ENCODE measurements around the gene LRRC7. TPM values are rescaled to one million over a fixed set of nuclear protein-coding genes. Genes with fewer than 3 reads are reported as not detected.
"Not testable (repeated sequence)": the region's sequence is repeated elsewhere in the genome, so short reads cannot be mapped to it uniquely, and the experiment has no call there.

LRRC7 gene
- total RNA-seq, 2 donors from 2014 or later, result 0.91 TPM; not detected in 1

- DNase-seq (ENCODE audit: low spot score in 2 of 2) (no peak), ATAC-seq (no peak)
- H3K9me3 Mint-ChIP-seq, result peaks cover 7 to 16% of the 10 kb centered on the region in 2 donors
- H3K27ac Mint-ChIP-seq, result no peak overlapping the region
- H3K36me3 Mint-ChIP-seq, result no peaks in the 10 kb centered on the region
Measured at GRCh38 chr1:69711190-69711930, 143.6 kb downstream of the LRRC7 start.

- H3K9me3 Mint-ChIP-seq, result peaks cover 12 to 17% of the 10 kb centered on the region in 2 donors
- H3K36me3 Mint-ChIP-seq; ATAC-seq; H3K27ac Mint-ChIP-seq; DNase-seq (ENCODE audit: low spot score in 2 of 2): not testable (repeated sequence)
Measured at GRCh38 chr1:69717834-69718233, 150.1 kb downstream of the LRRC7 start.

- Mint-ChIP-seq H3K27ac (no peak overlapping the region), H3K36me3 (peaks cover 0 to 8% of the 10 kb centered on the region in 2 donors), H3K9me3 (peaks cover 11 to 13% of the 10 kb centered on the region in 2 donors)
- no peak for ATAC-seq
- no peak for DNase-seq (ENCODE audit: low spot score in 2 of 2)
Measured at GRCh38 chr1:69728206-69728605, 160.5 kb downstream of the LRRC7 start.

GRCh38 chr1:69733061-69733460 is 165.3 kb downstream of the LRRC7 start:
- DNase-seq (ENCODE audit: low spot score in 2 of 2) (no peak), ATAC-seq (no peak)
- Mint-ChIP-seq H3K36me3 (peaks cover 0 to 8% of the 10 kb centered on the region in 2 donors), H3K27ac (no peak overlapping the region), H3K9me3 (peaks cover 6 to 7% of the 10 kb centered on the region in 2 donors)

GRCh38 chr1:69737527-69738185 is 169.9 kb downstream of the LRRC7 start:
- Mint-ChIP-seq H3K9me3 (no peaks in the 10 kb centered on the region), H3K27ac (no peak overlapping the region), H3K36me3 (no peaks in the 10 kb centered on the region)
- ATAC-seq (peak in 1 of 2 donors; percentile 35), DNase-seq (ENCODE audit: low spot score in 2 of 2) (peak in 1 of 2 donors; percentile 24)

GRCh38 chr1:69738458-69739250 is 170.9 kb downstream of the LRRC7 start:
- Mint-ChIP-seq H3K36me3 (no peaks in the 10 kb centered on the region), H3K27ac (no peak overlapping the region), H3K9me3 (no peaks in the 10 kb centered on the region)
- ATAC-seq, result no peak
- no peak for DNase-seq (ENCODE audit: low spot score in 2 of 2)

- Mint-ChIP-seq H3K27ac (no peak overlapping the region), H3K36me3 (no peaks in the 10 kb centered on the region), H3K9me3 (no peaks in the 10 kb centered on the region)
- no peak for ATAC-seq
- DNase-seq (ENCODE audit: low spot score in 2 of 2), result no peak
Measured at GRCh38 chr1:69739251-69739605, 171.5 kb downstream of the LRRC7 start.

GRCh38 chr1:69743146-69743545 is 175.4 kb downstream of the LRRC7 start:
- ATAC-seq (no peak), DNase-seq (ENCODE audit: low spot score in 2 of 2) (no peak)
- Mint-ChIP-seq H3K36me3 (no peaks in the 10 kb centered on the region), H3K27ac (no peak overlapping the region), H3K9me3 (peaks cover 0 to 4% of the 10 kb centered on the region in 2 donors)

GRCh38 chr1:69744381-69744780 is 176.7 kb downstream of the LRRC7 start:
- no peak for ATAC-seq

GRCh38 chr1:69747207-69747606 is 179.5 kb downstream of the LRRC7 start:
- Mint-ChIP-seq H3K36me3 (no peaks in the 10 kb centered on the region), H3K27ac (no peak overlapping the region), H3K9me3 (peaks cover 4 to 5% of the 10 kb centered on the region in 2 donors)
- no peak for ATAC-seq
- DNase-seq (ENCODE audit: low spot score in 2 of 2), result no peak

More at GRCh38 chr1:69744381-69744780, 176.7 kb downstream of the LRRC7 start:
- no peak for DNase-seq (ENCODE audit: low spot score in 2 of 2)
- Mint-ChIP-seq H3K27ac (no peak overlapping the region), H3K9me3 (peaks cover 4 to 5% of the 10 kb centered on the region in 2 donors), H3K36me3 (no peaks in the 10 kb centered on the region)

- DNase-seq (ENCODE audit: low spot score in 2 of 2) (no peak), ATAC-seq (no peak)
- Mint-ChIP-seq H3K36me3 (no peaks in the 10 kb centered on the region), H3K27ac (no peak overlapping the region), H3K9me3 (peaks cover 5 to 8% of the 10 kb centered on the region in 2 donors)
Measured at GRCh38 chr1:69750638-69751037, 182.9 kb downstream of the LRRC7 start.

GRCh38 chr1:69752831-69753230 is 185.1 kb downstream of the LRRC7 start:
- no peak for ATAC-seq
- peaks cover 7 to 11% of the 10 kb centered on the region in 2 donors for H3K9me3 Mint-ChIP-seq
- no peak for DNase-seq (ENCODE audit: low spot score in 2 of 2)
- no peak overlapping the region for H3K27ac Mint-ChIP-seq
- no peaks in the 10 kb centered on the region for H3K36me3 Mint-ChIP-seq

- ATAC-seq, result no peak
- no peak overlapping the region for H3K27ac Mint-ChIP-seq
Measured at GRCh38 chr1:69754521-69754920, 186.8 kb downstream of the LRRC7 start.

GRCh38 chr1:69755647-69756046 is 187.9 kb downstream of the LRRC7 start:
- ATAC-seq (no peak), DNase-seq (ENCODE audit: low spot score in 2 of 2) (no peak)
- Mint-ChIP-seq H3K9me3 (peaks cover 6 to 7% of the 10 kb centered on the region in 2 donors), H3K27ac (no peak overlapping the region), H3K36me3 (no peaks in the 10 kb centered on the region)

More at GRCh38 chr1:69754521-69754920, 186.8 kb downstream of the LRRC7 start:
- no peaks in the 10 kb centered on the region for H3K36me3 Mint-ChIP-seq
- DNase-seq (ENCODE audit: low spot score in 2 of 2), result no peak
- H3K9me3 Mint-ChIP-seq, result peaks cover 6 to 7% of the 10 kb centered on the region in 2 donors

- peaks cover 0 to 4% of the 10 kb centered on the region in 2 donors for H3K9me3 Mint-ChIP-seq
- DNase-seq (ENCODE audit: low spot score in 2 of 2) (no peak), ATAC-seq (no peak)
- no peaks in the 10 kb centered on the region for H3K36me3 Mint-ChIP-seq
- no peak overlapping the region for H3K27ac Mint-ChIP-seq
Measured at GRCh38 chr1:69765951-69766350, 198.2 kb downstream of the LRRC7 start.

GRCh38 chr1:69766431-69767180 is 198.9 kb downstream of the LRRC7 start:
- DNase-seq (ENCODE audit: low spot score in 2 of 2), result no peak
- Mint-ChIP-seq H3K36me3 (no peaks in the 10 kb centered on the region), H3K27ac (no peak overlapping the region), H3K9me3 (peaks cover 0 to 4% of the 10 kb centered on the region in 2 donors)
- ATAC-seq, result no peak

Data from activated naive CD4-positive, alpha-beta T cell treated with anti-CD3 and anti-CD28 coated beads, Interleukin-2, amount 50 U/mL, for 72 hours (primary cell).